HG03520 (cell line): ENCODE measurements around the gene ACTG2.

Source experiments
- ATAC-seq: cut with Tn5 transposase; IDR thresholded peaks from one replicate; pipeline ENCODE4 v1.9.1; 2021; ENCODE audit warnings: mild to moderate bottlenecking, moderate library complexity; ENCODE audit not compliant: unreplicated experiment

The ACTG2 gene

GRCh38 chr2:73911548-73912208 lies 18.9 kb downstream of the ACTG2 start:
- ATAC-seq = no peak

GRCh38 chr2:73913414-73914054 lies 20.7 kb downstream of the ACTG2 start:
- ATAC-seq = no peak

- ATAC-seq = no peak
Observed at GRCh38 chr2:73914667-73915066, 21.9 kb downstream of the ACTG2 start.

- ATAC-seq = no peak
Observed at GRCh38 chr2:73915437-73915993, 22.7 kb downstream of the ACTG2 start.

- no peak for ATAC-seq
Observed at GRCh38 chr2:73916666-73917065, 23.9 kb downstream of the ACTG2 start.

GRCh38 chr2:73917296-73917695 lies 24.5 kb downstream of the ACTG2 start:
- ATAC-seq = no peak

GRCh38 chr2:73917696-73918207 lies 24.9 kb downstream of the ACTG2 start:
- no peak for ATAC-seq

GRCh38 chr2:73918856-73919255 lies 26.0 kb downstream of the ACTG2 start:
- no peak for ATAC-seq

GRCh38 chr2:73919596-73920228 lies 26.9 kb downstream of the ACTG2 start:
- ATAC-seq = no peak

GRCh38 chr2:73920577-73921545 lies 28.1 kb downstream of the ACTG2 start:
- no peak for ATAC-seq

- no peak for ATAC-seq
Observed at GRCh38 chr2:73921581-73921980, 28.8 kb downstream of the ACTG2 start.

- ATAC-seq = no peak
Observed at GRCh38 chr2:73922681-73923080, 29.9 kb downstream of the ACTG2 start.

GRCh38 chr2:73925033-73925704 lies 32.4 kb downstream of the ACTG2 start:
- ATAC-seq = no peak

- ATAC-seq = no peak
Observed at GRCh38 chr2:73925853-73926492, 33.2 kb downstream of the ACTG2 start.

GRCh38 chr2:73926493-73927327 lies 33.9 kb downstream of the ACTG2 start, which contains the start of gene DGUOK:
TSS of gene DGUOK (plus strand) at chr2:73926880. CDS start at chr2:73926911, 31 bp downstream.
- peak; percentile 99 for ATAC-seq

- no peak for ATAC-seq
Observed at GRCh38 chr2:73927344-73927743, 34.5 kb downstream of the ACTG2 start.

- ATAC-seq = no peak
Observed at GRCh38 chr2:73928963-73929347, 36.1 kb downstream of the ACTG2 start.

GRCh38 chr2:73930386-73930785 lies 37.6 kb downstream of the ACTG2 start:
- ATAC-seq = no peak
